CD4-positive, alpha-beta T cell (primary cell): Measurements from ENCODE around the gene AFF2. TPM values are rescaled to one million over a fixed set of nuclear protein-coding genes. Genes with fewer than 3 reads are reported as not detected.

Experiments
- ATAC-seq: fragments of 200-7000 bp; cut with Tn5 transposase; one replicate; pipeline ENCODE4 v1.10.0; 2022; ENCODE audit warnings: mild to moderate bottlenecking; ENCODE audit not compliant: poor library complexity
- CTCF ChIA-PET: fragments of 350-600 bp; sonication (Branson Sonifier 250); formaldehyde crosslinking; loops from one replicate; lab custom pipeline; 2021; ENCODE audit warnings: antibody characterized with exemption, inconsistent platforms; lab: Charles Lee
- POLR2A ChIA-PET: fragments of 350-600 bp; sonication (Branson Sonifier 250); formaldehyde crosslinking; loops from one replicate; lab custom pipeline; 2021; ENCODE audit warnings: antibody characterized with exemption, inconsistent platforms; lab: Charles Lee
- DNase-seq, 14 experiments: peaks; one replicate each; pipeline ENCODE4 v3.0.0-alpha.2; 2013 to 2020; ENCODE audit warnings: mixed read lengths in 2 of 14
- H3K27ac ChIP-seq, 2 donors: one replicate each; pipeline versions ENCODE4 v1.5.1 to v1.7.0; 2013; ENCODE audit warnings: low read length in 2 of 2, low read depth in 1 of 2, mild to moderate bottlenecking in 1 of 2
- H3K27me3 ChIP-seq, 2 experiments: 1 replicate in 1 of 2; 2 replicates in 1 of 2; pipeline versions ENCODE4 v1.6.1 to v1.7.0; 2013; ENCODE audit warnings: low read length in 2 of 2, control low read depth in 1 of 2, mild to moderate bottlenecking in 1 of 2, moderate library complexity in 1 of 2; ENCODE audit not compliant: insufficient read depth in 2 of 2, control insufficient read depth in 1 of 2
- H3K36me3 ChIP-seq: one replicate; pipeline ENCODE4 v1.6.1; 2013; ENCODE audit warnings: low read length, control low read depth; ENCODE audit not compliant: insufficient read depth
- H3K4me1 ChIP-seq: one replicate; pipeline ENCODE4 v1.6.1; 2013; ENCODE audit warnings: low read length, control low read depth; ENCODE audit not compliant: insufficient read depth
- H3K4me3 ChIP-seq: one replicate; pipeline ENCODE4 v1.5.1; 2013; ENCODE audit warnings: mild to moderate bottlenecking, low read length, moderate library complexity
- H3K9me3 ChIP-seq, 2 experiments: 1 replicate in 1 of 2; 2 replicates in 1 of 2; pipeline versions ENCODE4 v1.6.1 to v1.7.0; 2013; ENCODE audit warnings: low read length in 2 of 2, mild to moderate bottlenecking in 2 of 2, control low read depth in 1 of 2, moderate library complexity in 1 of 2; ENCODE audit not compliant: control insufficient read depth in 1 of 2, insufficient read depth in 1 of 2
- H3K27ac Mint-ChIP-seq: one replicate; pipeline ENCODE4 v1.8.0; 2020; ENCODE audit warnings: mixed read lengths
- H3K27me3 Mint-ChIP-seq: one replicate; pipeline ENCODE4 v1.8.0; 2021; ENCODE audit warnings: mixed read lengths
- H3K36me3 Mint-ChIP-seq: one replicate; pipeline ENCODE4 v1.8.0; 2021; ENCODE audit warnings: low read depth, mixed read lengths
- H3K4me1 Mint-ChIP-seq: one replicate; pipeline ENCODE4 v1.8.0; 2021; ENCODE audit warnings: low read depth, mixed read lengths
- H3K4me3 Mint-ChIP-seq: one replicate; pipeline ENCODE4 v1.8.0; 2020; ENCODE audit warnings: mild to moderate bottlenecking, mixed read lengths
- H3K9me3 Mint-ChIP-seq: one replicate; pipeline ENCODE4 v1.8.0; 2020; ENCODE audit warnings: mixed read lengths
- intact Hi-C, 2 experiments: fragments of 100-400 bp; cut with DNase I in 1 of 2; cut with micrococcal nuclease in 1 of 2; formaldehyde crosslinking; loops; one replicate each; pipeline versions ENCODE4 v1.15.1 to v1.9.0; 2023 to 2025; cut with DNase I, micrococcal nuclease
- total RNA-seq, 174 experiments: library from RNA in 2 of 174; stranded (reverse) in 2 of 174; gene quantifications; one replicate each; pipeline ENCODE4 v1.2.3 and lab custom pipeline; 2021 to 2026
- TF ChIP-seq, protein P1 (sequence below): fragments of 200-600 bp; IDR thresholded peaks from one replicate; pipeline ENCODE4 v1.8.0; 2022; ENCODE audit warnings: antibody characterized with exemption, mild to moderate bottlenecking

AFF2 gene
- total RNA-seq, 2 experiments from 2014 or later: 5.9 to 6.2 TPM

DNA sequence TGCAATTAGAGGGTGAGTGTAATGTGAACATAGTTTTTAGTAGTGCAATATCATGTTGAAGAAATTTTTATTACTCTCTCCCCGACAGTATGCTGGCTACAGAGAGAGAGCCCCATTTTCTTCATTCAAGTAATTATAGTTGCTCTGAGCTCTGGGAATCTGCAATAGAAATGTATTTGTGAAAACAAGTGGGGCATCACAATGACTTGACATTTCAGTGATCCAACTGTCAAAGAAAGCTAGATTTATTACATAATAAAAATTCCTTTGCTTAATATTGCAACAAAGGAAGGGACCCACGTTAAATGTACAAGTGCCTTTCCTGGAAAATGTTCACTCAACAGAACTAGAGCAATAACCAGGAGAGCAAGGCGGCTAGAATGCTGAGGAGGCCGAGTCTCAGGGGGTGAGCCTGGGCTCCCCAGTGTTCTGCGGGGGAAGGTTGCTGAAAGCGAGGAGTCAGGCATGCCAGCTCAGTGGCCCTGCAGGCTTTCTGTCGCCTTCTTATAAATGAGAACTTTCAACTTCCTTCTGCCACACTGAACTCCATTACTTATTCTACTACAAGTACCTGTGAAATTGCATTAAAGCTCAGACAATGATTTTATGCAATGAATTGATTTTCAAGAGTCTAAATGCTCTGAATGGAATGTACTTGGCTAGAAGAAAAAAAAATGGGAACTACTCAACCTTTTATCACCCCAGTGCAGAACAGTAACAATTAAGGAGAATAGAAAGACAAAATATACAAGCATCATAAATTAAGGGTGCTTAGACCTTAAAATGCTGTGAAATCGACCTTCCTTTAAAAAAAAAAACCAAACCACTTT lies 476.4 kb downstream of the AFF2 start:
- H3K27ac Mint-ChIP-seq: no peak overlapping the region
- H3K4me1 Mint-ChIP-seq: no peaks in the 10 kb centered on the region
- no peak overlapping the region for H3K4me3 Mint-ChIP-seq
- no peaks in the 10 kb centered on the region for H3K27me3 Mint-ChIP-seq
- ATAC-seq (no peak), DNase-seq (no peak)
- Histone ChIP-seq H3K4me1 (no peaks in the 10 kb centered on the region), H3K36me3 (no peaks in the 10 kb centered on the region), H3K4me3 (no peak overlapping the region), H3K27ac (no peak overlapping the region), H3K27me3 (no peaks in the 10 kb centered on the region), H3K9me3 (no peaks in the 10 kb centered on the region)
- intact Hi-C loops: no loop called here
- ChIA-PET CTCF (no interaction called here), POLR2A (no interaction called here)
- H3K36me3 Mint-ChIP-seq: no peaks in the 10 kb centered on the region
- TF ChIP-seq, protein P1, sequence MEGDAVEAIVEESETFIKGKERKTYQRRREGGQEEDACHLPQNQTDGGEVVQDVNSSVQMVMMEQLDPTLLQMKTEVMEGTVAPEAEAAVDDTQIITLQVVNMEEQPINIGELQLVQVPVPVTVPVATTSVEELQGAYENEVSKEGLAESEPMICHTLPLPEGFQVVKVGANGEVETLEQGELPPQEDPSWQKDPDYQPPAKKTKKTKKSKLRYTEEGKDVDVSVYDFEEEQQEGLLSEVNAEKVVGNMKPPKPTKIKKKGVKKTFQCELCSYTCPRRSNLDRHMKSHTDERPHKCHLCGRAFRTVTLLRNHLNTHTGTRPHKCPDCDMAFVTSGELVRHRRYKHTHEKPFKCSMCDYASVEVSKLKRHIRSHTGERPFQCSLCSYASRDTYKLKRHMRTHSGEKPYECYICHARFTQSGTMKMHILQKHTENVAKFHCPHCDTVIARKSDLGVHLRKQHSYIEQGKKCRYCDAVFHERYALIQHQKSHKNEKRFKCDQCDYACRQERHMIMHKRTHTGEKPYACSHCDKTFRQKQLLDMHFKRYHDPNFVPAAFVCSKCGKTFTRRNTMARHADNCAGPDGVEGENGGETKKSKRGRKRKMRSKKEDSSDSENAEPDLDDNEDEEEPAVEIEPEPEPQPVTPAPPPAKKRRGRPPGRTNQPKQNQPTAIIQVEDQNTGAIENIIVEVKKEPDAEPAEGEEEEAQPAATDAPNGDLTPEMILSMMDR: no peak
- H3K9me3 Mint-ChIP-seq: no peaks in the 10 kb centered on the region

- Mint-ChIP-seq H3K27me3 (no peaks in the 10 kb centered on the region), H3K27ac (no peak overlapping the region), H3K4me1 (peaks cover 7% of the 10 kb centered on the region), H3K9me3 (no peaks in the 10 kb centered on the region), H3K4me3 (no peak overlapping the region), H3K36me3 (no peaks in the 10 kb centered on the region)
- no peak overlapping the region for H3K27ac ChIP-seq
- ATAC-seq: no peak
- DNase-seq: no peak
- TF ChIP-seq, protein P1: no peak
- POLR2A ChIA-PET: no interaction called here
- H3K9me3 ChIP-seq: no peaks in the 10 kb centered on the region
- no peaks in the 10 kb centered on the region for H3K4me1 ChIP-seq
- CTCF ChIA-PET: no interaction called here
- intact Hi-C loops: no loop called here
- H3K36me3 ChIP-seq: no peaks in the 10 kb centered on the region
- no peaks in the 10 kb centered on the region for H3K27me3 ChIP-seq
- no peak overlapping the region for H3K4me3 ChIP-seq
These were observed 479.4 kb downstream of the AFF2 start for GRCh38 chrX:148979786-148980185.

- DNase-seq: no peak
- H3K4me3 Mint-ChIP-seq: no peak overlapping the region
- H3K9me3 Mint-ChIP-seq: no peaks in the 10 kb centered on the region
- peaks cover 7% of the 10 kb centered on the region for H3K4me1 Mint-ChIP-seq
- ChIA-PET POLR2A (no interaction called here), CTCF (no interaction called here)
- no peaks in the 10 kb centered on the region for H3K27me3 Mint-ChIP-seq
- H3K27ac Mint-ChIP-seq: no peak overlapping the region
- H3K4me1 ChIP-seq: no peaks in the 10 kb centered on the region
- intact Hi-C loops: no loop called here
- no peaks in the 10 kb centered on the region for H3K36me3 Mint-ChIP-seq
- H3K36me3 ChIP-seq: no peaks in the 10 kb centered on the region
- no peak overlapping the region for H3K4me3 ChIP-seq
- H3K27me3 ChIP-seq: no peaks in the 10 kb centered on the region
- no peak for ATAC-seq
- H3K27ac ChIP-seq: no peak overlapping the region
- H3K9me3 ChIP-seq: no peaks in the 10 kb centered on the region
- TF ChIP-seq, protein P1: no peak
These were observed 483.8 kb downstream of the AFF2 start for GRCh38 chrX:148984238-148984637.
